K562 (cell line): ENCODE results near the gene TMEM63A. TPM values are rescaled to one million over a fixed set of nuclear protein-coding genes. Genes with fewer than 3 reads are reported as not detected.
A peak's percentile ranks its signal among the peaks of the same experiment; 100 is the strongest.

Source experiments
- ATAC-seq: fragments of 200-7000 bp; cut with Tn5 transposase; 3 replicates; pipeline ENCODE4 v1.9.1; 2020; ENCODE audit warnings: moderate library complexity
- BruUV-seq: library from RNA; stranded (reverse); fragments of 400-500 nt; replicated peaks from 2 replicates; lab custom pipeline; 2021; lab: Mats Ljungman, UMichigan
- CTCF ChIA-PET: fragments of 300-600 bp; formaldehyde crosslinking; extraction: SDS; loops from one replicate; lab custom pipeline; 2021; ENCODE audit warnings: low intra/inter-chr PET ratio; lab: Yijun Ruan, JAX
- POLR2A ChIA-PET: fragments of 300-600, 350-650 bp; sonication (Branson Sonifier 250); formaldehyde crosslinking; extraction: SDS; loops from one replicate; lab custom pipeline; 2021; ENCODE audit warnings: antibody characterized with exemption, inconsistent platforms; lab: Yijun Ruan, JAX
- DNase-seq, 4 experiments: peaks; one replicate each; pipeline versions ENCODE4 v3.0.0 to v3.0.0-alpha.2; 2011 to 2018; ENCODE audit warnings: low spot score in 3 of 4, mixed read lengths in 3 of 4; ENCODE audit errors: extremely low read depth in 1 of 4
- FAIRE-seq: peaks from 2 replicates; lab custom pipeline; 2011; peaks lifted over from hg19 to GRCh38; lab: Jason Lieb, UNC
- H2AFZ ChIP-seq: 2 replicates; pipeline ENCODE4 v1.6.0; 2011; ENCODE audit warnings: low read depth, low read length, control low read depth, inconsistent platforms
- H3K27ac ChIP-seq: fragments of 200-600 bp; 3 replicates; pipeline ENCODE4 v1.8.0; 2011; ENCODE audit warnings: low read depth, mild to moderate bottlenecking, control low read depth, inconsistent platforms, low read length, moderate library complexity, mixed read lengths; ENCODE audit errors: extremely low read depth
- H3K27me3 ChIP-seq, 2 experiments: fragments of 300-600 bp in 1 of 2; 2 replicates in 1 of 2; 3 replicates in 1 of 2; pipeline versions ENCODE4 v1.6.0 to v1.8.0; 2011; ENCODE audit warnings: inconsistent platforms in 2 of 2, low read length in 2 of 2, mild to moderate bottlenecking in 1 of 2, mixed read lengths in 1 of 2, moderate library complexity in 1 of 2; ENCODE audit not compliant: control insufficient read depth in 2 of 2, insufficient read depth in 2 of 2
- H3K36me3 ChIP-seq: fragments of 300-600 bp; 3 replicates; pipeline ENCODE4 v1.8.0; 2011; ENCODE audit warnings: mild to moderate bottlenecking, low read length, inconsistent platforms; ENCODE audit not compliant: control insufficient read depth, insufficient read depth
- H3K4me1 ChIP-seq, 2 experiments: fragments of 200-600 bp in 1 of 2; replicated peaks in 1 of 2; 2 replicates in 1 of 2; 3 replicates in 1 of 2; pipeline versions ENCODE4 v1.5.1 to v1.8.0; 2011; ENCODE audit warnings: inconsistent platforms in 2 of 2, low read length in 2 of 2, mild to moderate bottlenecking in 1 of 2, mixed read lengths in 1 of 2, moderate library complexity in 1 of 2; ENCODE audit not compliant: control insufficient read depth in 2 of 2, insufficient read depth in 2 of 2
- H3K4me2 ChIP-seq: 2 replicates; pipeline ENCODE4 v1.6.1; 2011; ENCODE audit warnings: low read length, control low read depth, inconsistent platforms, mixed read lengths; ENCODE audit not compliant: insufficient read depth
- H3K4me3 ChIP-seq: fragments of 200-600 bp; sonication (generic), shearing (Covaris generic); 2 replicates; pipeline ENCODE4 v1.5.1; 2016; ENCODE audit warnings: control low read depth, inconsistent platforms
- H3K79me2 ChIP-seq: fragments of 200-600 bp; 3 replicates; pipeline ENCODE4 v1.8.0; 2011; ENCODE audit warnings: low read length, inconsistent platforms; ENCODE audit not compliant: control insufficient read depth, insufficient read depth
- H3K9ac ChIP-seq, 2 experiments: 2 replicates each; pipeline versions ENCODE4 v1.6.0 to v1.6.1; 2011; ENCODE audit warnings: low read depth in 2 of 2, low read length in 2 of 2, control low read depth in 1 of 2, inconsistent platforms in 1 of 2, mild to moderate bottlenecking in 1 of 2, mixed read lengths in 1 of 2; ENCODE audit not compliant: insufficient read depth in 1 of 2
- H3K9me1 ChIP-seq: one replicate; pipeline ENCODE4 v1.6.0; 2011; ENCODE audit warnings: inconsistent platforms, mild to moderate bottlenecking, low read length, moderate library complexity; ENCODE audit not compliant: control insufficient read depth, insufficient read depth
- H3K9me3 ChIP-seq: replicated peaks from 2 replicates; pipeline ENCODE4 v1.5.1; 2011; ENCODE audit warnings: low read depth, low read length, inconsistent platforms; ENCODE audit not compliant: control insufficient read depth, insufficient read depth
- H4K20me1 ChIP-seq: replicated peaks from 2 replicates; pipeline ENCODE4 v1.6.1; 2011; ENCODE audit warnings: low read length, inconsistent platforms, mixed read lengths; ENCODE audit not compliant: control insufficient read depth, insufficient read depth
- EGR1 ChIP-seq: fragments of 450-650 bp; conservative IDR thresholded peaks from 2 replicates; pipeline ENCODE4 v1.6.1; 2017; ENCODE audit warnings: mild to moderate bottlenecking
- TEAD4 ChIP-seq, 2 experiments: sonication (generic) in 1 of 2; formaldehyde crosslinking in 1 of 2; IDR thresholded peaks; 2 replicates each; pipeline versions ENCODE4 v1.6.1 to v1.8.0; 2012 to 2022; ENCODE audit warnings: borderline replicate concordance in 1 of 2, inconsistent platforms in 1 of 2, low read length in 1 of 2, mild to moderate bottlenecking in 1 of 2, missing genetic modification reagents in 1 of 2
- ZFP91 ChIP-seq: sonication (generic); formaldehyde crosslinking; IDR thresholded peaks from 2 replicates; pipeline ENCODE4 v1.8.0; 2022; ENCODE audit warnings: mild to moderate bottlenecking, missing genetic modification reagents
- ZNF143 ChIP-seq: sonication (generic); formaldehyde crosslinking; IDR thresholded peaks from 2 replicates; pipeline ENCODE4 v1.9.0; 2022; ENCODE audit warnings: mild to moderate bottlenecking, missing genetic modification reagents
- WGBS: fragments of 100-300 bp; shearing (Covaris generic); methylation state at CpG from one replicate; pipeline ENCODE4 v1.1.6; 2016; ENCODE audit warnings: low coverage, mixed read lengths; ENCODE audit not compliant: insufficient coverage; ENCODE audit errors: missing lambda C conversion rate; 5-methylcytosine and 5-hydroxymethylcytosine counted together
- in situ Hi-C: fragments of 300-500 bp; cut with MboI; formaldehyde crosslinking; loops from 4 replicates; pipeline ENCODE4 v1.15.0; 2018; ENCODE audit warnings: inconsistent platforms, mixed read lengths
- intact Hi-C: fragments of 100-400 bp; cut with micrococcal nuclease; formaldehyde crosslinking; loops from 2 replicates; pipeline ENCODE4 v1.14.2; 2022
- polyA plus RNA-seq, 8 experiments: library from polyadenylated mRNA; depleted of rRNA in 4 of 8; stranded (reverse) in 5 of 8; unstranded in 3 of 8; fragments of >200 nt; fragmentation: Nextera tagmentation in 2 of 8; fragmentation: Illumina TruSeq in 1 of 8; extraction: Ambion mirVana in 2 of 8; extraction: Trizol in 1 of 8; gene quantifications; 2 replicates each; pipeline versions ENCODE4 v1.2.1 to v1.2.3, GENCODE V29; 2011 to 2014; ENCODE audit warnings: inconsistent platforms in 1 of 8, missing spikeins in 1 of 8
- total RNA-seq, 7 experiments: library from RNA; depleted of rRNA in 6 of 7; stranded (reverse); fragments of >200 nt in 6 of 7; fragmentation: Illumina TruSeq in 2 of 7; extraction: Trizol in 2 of 7; gene quantifications; 2 replicates each; pipeline versions ENCODE4 v1.2.1 to v1.2.3, GENCODE V29; 2011 to 2021; ENCODE audit warnings: low replicate concordance in 1 of 7

TMEM63A gene
- total and polyA plus RNA-seq, 9 of the 15 experiments (the other 6 are each of a cell fraction or from before 2014, with no cell fraction given) = 2.0 to 54.6 (median 17.5) TPM

DNA sequence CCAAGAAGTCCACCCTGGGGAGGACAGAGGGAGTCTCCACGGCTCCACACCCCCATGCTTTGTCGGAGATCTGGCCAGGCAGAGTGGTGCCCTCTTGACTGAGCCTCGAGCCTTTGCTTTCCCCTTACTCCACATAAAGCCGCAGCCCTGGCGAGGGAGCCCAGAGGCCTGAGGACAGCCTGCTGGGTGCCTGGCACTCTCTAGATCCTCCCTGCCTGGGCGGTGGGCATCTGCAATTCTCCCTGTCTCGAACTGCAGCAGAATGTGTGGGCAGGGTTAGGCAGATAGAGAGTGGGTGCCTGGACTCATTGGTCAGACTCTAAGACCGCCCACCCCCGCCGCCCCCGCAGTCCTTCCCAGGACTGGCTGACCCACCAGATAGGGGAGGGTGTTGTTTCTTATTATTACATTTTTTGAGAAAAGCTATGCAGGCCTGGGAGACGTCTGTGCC is 58.3 kb downstream of the TMEM63A start:
- WGBS = 38% methylated on average over 12 of the region's 12 CpGs
- ATAC-seq (peak; percentile 73), FAIRE-seq (no peak), DNase-seq (peak; percentile 52 to 78 (median 74))
- POLR2A ChIA-PET = interaction anchor here (0.6 to 1.9 kb wide), 4 partner anchors 10 to 58 kb away, joined by 3 to 9 read pairs (median 3); no protein-coding TSS in a partner anchor
- Histone ChIP-seq H3K9me1 (peaks cover 5% of the 10 kb centered on the region), H3K27ac (no peak overlapping the region), H4K20me1 (no peaks in the 10 kb centered on the region; the same call in 1 of the 2 replicates), H3K4me1 (peaks cover 24 to 40% of the 10 kb centered on the region in 2 experiments; a peak in 4 of 5 replicates), H2AFZ (no peak overlapping the region), H3K27me3 (no peaks in the 10 kb centered on the region), H3K9ac (peak overlapping the region in 1 of 2 experiments; percentile 75; a peak in 2 of 4 replicates), H3K79me2 (no peaks in the 10 kb centered on the region), H3K4me2 (no peak overlapping the region), H3K4me3 (no peak overlapping the region), H3K36me3 (no peaks in the 10 kb centered on the region), H3K9me3 (no peaks in the 10 kb centered on the region)
- BruUV-seq = no TSS peak
- CTCF ChIA-PET = no interaction called here
- intact Hi-C loops (no loop called here), in situ Hi-C loops (no loop called here)
- TF ChIP-seq EGR1 (peak; percentile 97), ZNF143 (CRISPR knock-in tag) (no peak), TEAD4 (IDR thresholded peaks at IDR 0.05; ENCODE audit: low read length) (0 out of 2 replicates have a peak, but pooled peaks have one; percentile 5), TEAD4 (CRISPR knock-in tag; IDR thresholded peaks at IDR 0.05; ENCODE audit: borderline replicate concordance) (no peak), ZFP91 (CRISPR knock-in tag) (no peak)
